ENCODE data around the gene RAPGEF6. TPM values are rescaled to one million over a fixed set of nuclear protein-coding genes. Genes with fewer than 3 reads are reported as not detected.
"Not testable (repeated sequence)": the region's sequence is repeated elsewhere in the genome, so short reads cannot be mapped to it uniquely, and the experiment has no call there.

Gene RAPGEF6
- total RNA-seq, 1 donor from 2014 or later = 12.5 TPM

DNA sequence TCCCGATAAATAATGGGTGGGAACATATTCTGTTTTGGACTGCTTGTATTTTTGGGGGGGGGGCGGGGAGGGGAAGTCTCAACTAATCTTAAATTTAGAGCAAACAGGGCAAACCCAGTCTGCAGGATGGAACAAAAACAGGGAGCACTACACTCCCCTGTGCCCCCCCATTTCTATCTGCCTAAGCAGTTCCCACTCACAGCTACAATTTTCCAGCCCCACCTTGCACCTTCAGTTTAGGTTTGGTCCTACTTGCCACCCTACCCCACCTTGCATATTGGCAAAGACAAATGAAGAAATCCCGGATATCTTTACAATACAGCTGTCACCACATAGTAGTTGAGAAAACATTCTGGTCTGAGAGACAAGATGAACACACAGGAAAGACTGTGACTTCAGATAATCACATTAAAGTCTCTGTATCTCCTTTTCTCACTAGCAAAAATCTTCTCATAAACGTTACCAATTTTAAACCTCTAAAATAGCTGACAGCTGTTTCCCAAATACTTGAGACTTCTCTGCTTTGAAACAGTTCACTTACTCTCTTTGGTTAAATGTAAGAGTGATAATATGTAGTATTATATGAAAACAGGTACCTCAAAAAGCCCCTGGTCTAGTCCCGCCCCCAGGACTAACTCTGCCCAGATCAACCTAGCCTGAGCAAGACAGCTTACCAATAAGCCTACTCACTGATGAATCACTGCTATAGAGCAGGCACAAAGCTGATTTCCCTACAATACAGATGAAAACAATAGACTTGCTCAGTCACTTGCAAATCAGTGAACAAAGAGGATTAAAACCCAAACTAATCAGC is 5.2 kb upstream of the RAPGEF6 start:
- DNase-seq (ENCODE audit: extremely low read depth, low read depth, low spot score) = no peak

DNA sequence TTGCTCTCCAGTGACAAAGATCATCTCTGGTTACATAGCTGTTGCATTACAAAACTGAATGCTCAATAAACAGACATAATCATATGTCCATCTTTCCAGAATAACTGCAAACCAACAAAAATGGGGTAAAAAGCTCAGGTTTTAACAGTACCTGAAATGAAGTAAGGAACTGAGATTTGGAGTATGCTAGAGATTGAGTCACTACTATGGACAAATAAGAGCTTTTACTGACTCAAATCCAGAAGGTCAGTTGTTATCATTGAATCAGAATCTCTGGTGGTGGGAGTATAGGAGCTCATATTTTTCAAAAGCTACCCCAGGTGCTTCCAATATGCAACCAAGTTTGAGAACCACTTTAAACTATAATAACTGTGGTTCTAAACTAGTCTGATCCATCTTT is 4.1 kb upstream of the RAPGEF6 start:
- no peak for DNase-seq (ENCODE audit: extremely low read depth, low read depth, low spot score)

DNA sequence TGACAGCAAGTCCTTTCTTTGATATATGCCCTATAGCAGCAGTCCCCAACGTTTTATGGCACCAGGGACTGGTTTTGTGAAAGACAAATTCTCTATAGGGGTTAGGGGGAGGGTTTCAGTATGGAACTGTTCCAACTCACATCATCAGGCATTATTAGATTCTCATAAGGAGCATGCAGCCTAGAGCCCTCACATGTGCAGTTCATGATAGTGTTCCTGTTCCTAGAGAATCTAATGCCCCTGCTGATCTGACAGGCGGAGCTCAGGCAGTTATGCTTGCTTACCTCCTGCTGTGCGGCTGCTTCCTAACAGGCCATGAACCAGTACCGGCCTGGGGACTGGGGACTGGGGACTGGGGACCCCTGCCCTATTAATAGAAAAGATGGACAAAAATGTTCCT is 2.7 kb upstream of the RAPGEF6 start:
- no peak for DNase-seq (ENCODE audit: extremely low read depth, low read depth, low spot score)

DNA sequence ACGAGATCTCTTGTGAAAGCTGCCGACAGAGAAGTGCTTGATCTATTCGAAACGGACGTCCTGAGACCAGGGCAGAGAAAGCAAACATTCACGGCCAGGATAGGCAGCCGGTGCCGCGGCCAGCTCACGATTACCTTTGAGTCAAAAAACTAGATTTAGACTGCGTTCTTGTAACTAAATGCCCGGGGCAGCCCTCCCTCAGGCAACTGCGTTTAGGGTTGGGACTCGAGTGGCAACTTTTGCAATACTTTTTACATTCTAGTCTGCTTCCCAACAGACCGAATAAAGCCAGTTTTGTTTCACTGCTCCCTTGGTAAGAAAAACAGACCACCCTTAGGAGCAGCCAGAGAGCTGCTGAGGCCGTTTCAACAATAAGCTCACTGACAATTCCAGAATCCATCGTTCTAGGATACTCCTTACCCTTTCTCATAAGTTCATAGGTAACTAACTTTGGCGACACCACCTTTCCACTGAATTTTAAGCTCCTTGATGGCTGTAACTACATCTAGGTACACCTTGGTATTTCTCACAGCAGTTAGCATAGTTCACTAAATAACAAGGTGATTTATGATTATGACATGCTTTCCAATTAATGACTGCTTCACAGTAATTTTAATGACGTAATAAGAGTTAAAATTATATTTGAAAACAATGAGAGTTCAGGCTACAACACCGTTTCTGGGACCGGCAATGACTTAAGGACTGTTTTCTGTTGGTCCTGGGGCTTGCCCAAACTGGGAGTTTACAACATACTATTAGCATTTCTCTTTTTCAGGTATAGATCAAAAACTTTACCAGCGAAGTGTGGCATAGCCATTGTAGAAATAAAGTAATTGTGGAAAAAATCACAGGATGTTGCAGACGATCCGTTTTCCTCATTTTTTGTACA is 899 bp upstream of the RAPGEF6 start:
- peak; percentile 37 for DNase-seq (ENCODE audit: extremely low read depth, low read depth, low spot score)

DNA sequence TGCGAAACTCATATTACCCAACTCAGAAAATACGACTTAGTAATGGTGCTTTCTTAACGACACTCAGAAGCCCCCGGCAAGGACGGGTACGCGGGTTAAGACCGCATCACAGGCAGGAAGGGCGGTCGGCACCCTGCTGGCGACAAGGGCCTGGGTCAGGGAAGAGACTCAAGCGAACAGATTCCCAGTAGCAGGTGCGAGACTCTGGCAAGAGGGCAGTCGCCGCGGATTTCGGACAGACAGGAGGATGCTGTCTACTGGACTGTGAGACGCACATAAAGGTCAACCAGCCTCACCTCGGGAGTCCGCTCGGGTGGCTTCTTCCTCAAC is 398 bp downstream of the RAPGEF6 start:
- DNase-seq (ENCODE audit: extremely low read depth, low read depth, low spot score) = no peak

- no peak for DNase-seq (ENCODE audit: extremely low read depth, low read depth, low spot score)
Observed at GRCh38 chr5:131634238-131634637, 791 bp downstream of the RAPGEF6 start.

DNA sequence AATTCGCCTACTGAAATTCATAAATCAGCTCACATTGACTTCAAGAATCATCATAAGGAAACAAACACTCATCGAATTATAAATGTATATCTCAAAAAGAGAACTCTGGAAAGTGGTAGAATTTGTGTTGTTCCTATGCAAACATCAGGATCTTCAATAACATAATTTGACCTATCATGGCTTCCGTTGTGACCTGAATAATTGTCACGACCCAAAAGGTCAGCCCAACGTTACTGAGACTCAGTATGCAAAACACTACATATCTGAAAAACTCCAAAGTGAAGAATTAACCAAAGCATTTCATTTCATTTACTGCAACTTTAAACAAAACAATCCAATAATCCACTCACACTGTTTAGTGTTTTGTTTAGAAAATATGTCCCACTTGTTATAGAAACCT is 1.2 kb downstream of the RAPGEF6 start:
- no peak for DNase-seq (ENCODE audit: extremely low read depth, low read depth, low spot score)

GRCh38 chr5:131630963-131631350 is 4.1 kb downstream of the RAPGEF6 start:
- no peak for DNase-seq (ENCODE audit: extremely low read depth, low read depth, low spot score)

DNA sequence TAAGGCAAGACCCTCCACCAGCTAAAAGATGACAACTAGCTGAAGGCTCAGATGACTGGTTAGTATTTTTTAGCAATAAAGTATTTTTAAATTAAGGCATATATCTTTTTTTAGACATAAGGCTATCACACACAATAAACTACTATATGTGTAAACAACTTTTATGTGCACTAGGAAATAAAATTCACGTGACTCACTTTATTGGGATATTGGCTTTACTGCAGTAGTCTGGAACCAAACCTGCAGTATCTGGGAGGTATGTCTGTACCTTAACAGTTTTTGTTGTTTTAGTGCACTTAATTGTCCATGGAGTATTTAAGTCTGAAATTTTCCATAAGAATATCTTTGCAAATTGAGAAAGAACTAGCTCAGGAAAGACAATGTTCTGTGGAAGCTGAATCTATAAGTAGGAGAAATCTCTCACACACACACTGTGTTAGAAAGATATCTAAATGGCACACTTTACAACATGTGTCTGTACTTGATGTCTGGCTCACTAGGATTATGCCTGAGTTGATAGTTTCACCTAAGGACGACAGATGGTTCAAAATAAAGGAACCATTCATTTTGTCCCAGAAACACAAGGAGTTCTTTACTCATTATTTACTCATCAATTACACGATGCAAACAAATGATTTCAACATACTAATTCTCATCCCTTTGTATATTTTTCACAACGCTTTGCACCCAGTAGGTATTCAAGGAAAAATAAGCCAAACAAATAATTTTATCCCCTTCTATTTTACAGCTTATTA is 4.6 kb downstream of the RAPGEF6 start:
- DNase-seq (ENCODE audit: extremely low read depth, low read depth, low spot score) = no peak

DNA sequence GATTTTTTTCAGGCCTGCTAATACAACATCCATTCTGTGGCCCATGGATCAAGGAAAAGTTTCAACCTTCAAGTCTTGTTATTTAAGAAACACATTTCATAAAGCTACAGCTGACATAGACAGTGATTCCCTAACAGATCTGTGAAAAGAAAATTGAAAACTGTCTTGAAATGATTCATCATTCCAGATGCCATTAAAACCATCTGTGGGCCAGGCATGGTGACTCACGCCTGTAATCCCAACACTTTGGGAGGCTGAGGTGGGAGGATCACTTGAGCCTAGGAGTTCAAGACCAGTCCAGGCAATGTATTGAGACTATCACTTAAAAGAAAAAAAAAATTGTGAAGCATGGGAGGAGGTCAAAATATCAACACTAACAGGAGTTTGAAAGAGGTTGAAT is 6.0 kb downstream of the RAPGEF6 start:
- DNase-seq (ENCODE audit: extremely low read depth, low read depth, low spot score) = no peak

DNA sequence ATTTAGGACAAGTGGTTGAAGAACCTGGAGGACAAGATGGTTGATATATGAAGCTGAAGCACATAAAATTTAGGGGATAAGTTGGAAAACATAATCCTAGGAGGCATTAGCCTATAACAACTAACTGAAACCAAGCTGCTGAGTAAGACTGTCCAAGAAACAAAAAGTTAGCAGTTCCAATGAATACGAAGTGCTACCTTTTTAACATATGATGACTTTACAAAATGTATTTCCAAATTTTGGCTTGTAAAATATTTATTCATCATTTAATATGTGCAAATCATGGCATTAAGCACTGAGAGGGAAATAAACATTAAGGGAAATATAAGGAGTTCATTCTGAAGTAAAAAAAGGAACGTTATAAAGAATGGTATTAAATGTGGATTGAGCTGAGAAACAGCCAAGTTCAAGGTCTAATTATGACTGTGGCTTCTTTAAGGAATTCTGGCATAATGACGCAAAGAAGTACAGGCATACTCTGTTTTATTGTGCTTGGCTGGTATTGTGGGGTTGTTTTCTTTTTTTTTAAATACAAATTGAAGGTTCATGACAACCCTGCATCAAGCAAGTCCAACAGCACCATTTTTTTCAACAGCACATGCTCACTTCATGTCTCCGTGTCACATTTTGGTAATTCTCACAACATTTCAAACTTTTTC is 7.7 kb downstream of the RAPGEF6 start:
- no peak for DNase-seq (ENCODE audit: extremely low read depth, low read depth, low spot score)

DNA sequence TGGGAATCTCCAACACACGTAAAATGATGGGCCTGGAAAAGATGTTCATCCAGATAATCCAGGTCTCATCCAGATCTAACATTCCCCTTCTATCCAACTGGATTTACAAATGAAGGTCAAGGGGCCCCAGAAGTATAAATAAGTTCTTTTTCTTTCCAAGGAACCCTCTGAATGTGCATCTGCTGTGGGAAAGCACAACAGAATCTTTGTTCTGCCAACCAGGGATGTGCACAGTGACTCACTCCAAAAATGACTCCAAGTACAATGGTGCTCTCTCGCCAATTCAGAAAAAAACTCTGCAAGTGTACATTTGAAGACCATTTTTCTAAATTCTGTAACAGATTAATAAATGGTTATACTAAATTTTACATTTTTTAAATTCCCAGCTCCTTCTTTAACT is 12.4 kb downstream of the RAPGEF6 start:
- no peak for DNase-seq (ENCODE audit: extremely low read depth, low read depth, low spot score)

- DNase-seq (ENCODE audit: extremely low read depth, low read depth, low spot score) = not testable (repeated sequence)
Observed at GRCh38 chr5:131621164-131621563, 13.9 kb downstream of the RAPGEF6 start.

- DNase-seq (ENCODE audit: extremely low read depth, low read depth, low spot score) = no peak
Observed at GRCh38 chr5:131619102-131619501, 15.9 kb downstream of the RAPGEF6 start.

GRCh38 chr5:131617140-131617822 is 17.7 kb downstream of the RAPGEF6 start:
- no peak for DNase-seq (ENCODE audit: extremely low read depth, low read depth, low spot score)

- DNase-seq (ENCODE audit: extremely low read depth, low read depth, low spot score) = no peak
Observed at GRCh38 chr5:131615957-131616356, 19.1 kb downstream of the RAPGEF6 start.

GRCh38 chr5:131613423-131613822 is 21.6 kb downstream of the RAPGEF6 start:
- DNase-seq (ENCODE audit: extremely low read depth, low read depth, low spot score) = no peak

DNA sequence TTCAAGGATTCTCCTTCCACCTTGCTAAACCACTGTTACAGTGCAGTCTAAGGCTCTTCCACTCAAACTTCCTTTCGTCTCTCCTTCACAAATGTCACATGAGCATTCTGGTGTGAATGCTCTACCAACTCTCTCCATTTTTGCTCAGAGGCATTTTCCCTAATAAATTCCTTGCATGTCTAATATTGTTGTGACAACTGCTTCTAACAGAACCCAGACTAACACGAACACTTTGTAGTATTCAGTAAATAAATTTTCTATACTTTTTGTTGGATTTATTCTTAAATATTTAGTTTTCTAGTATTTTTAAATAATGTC is 24.0 kb downstream of the RAPGEF6 start:
- DNase-seq (ENCODE audit: extremely low read depth, low read depth, low spot score) = no peak

GRCh38 chr5:131610198-131611063 is 24.6 kb downstream of the RAPGEF6 start:
- DNase-seq (ENCODE audit: extremely low read depth, low read depth, low spot score) = peak; percentile 82
